Keratinocyte (primary cell): ENCODE measurements around the gene TOP1. TPM values are rescaled to one million over a fixed set of nuclear protein-coding genes. Genes with fewer than 3 reads are reported as not detected.

Experiments used
- DNase-seq: peaks from one replicate; pipeline ENCODE4 v3.0.0-alpha.2; 2011; ENCODE audit warnings: low read depth, missing footprints, low spot score
- FAIRE-seq: peaks from 2 replicates; lab custom pipeline; 2011; peaks lifted over from hg19 to GRCh38; lab: Jason Lieb, UNC
- H2AFZ ChIP-seq: 2 replicates; pipeline ENCODE4 v1.6.0; 2012; ENCODE audit warnings: low read length, control low read depth, inconsistent platforms; ENCODE audit not compliant: control insufficient read depth
- H3K27ac ChIP-seq: 2 replicates; pipeline ENCODE4 v1.5.1; 2011; ENCODE audit warnings: low read length; ENCODE audit not compliant: control insufficient read depth, insufficient read depth
- H3K27me3 ChIP-seq: 3 replicates; pipeline ENCODE4 v1.6.0; 2011; ENCODE audit warnings: low read length; ENCODE audit not compliant: control insufficient read depth, insufficient read depth; ENCODE audit errors: extremely low read depth
- H3K36me3 ChIP-seq, 2 experiments: 2 replicates in 1 of 2; 3 replicates in 1 of 2; pipeline ENCODE4 v1.5.1; 2011; ENCODE audit warnings: low read length in 2 of 2, mild to moderate bottlenecking in 1 of 2; ENCODE audit not compliant: control insufficient read depth in 2 of 2, insufficient read depth in 2 of 2; ENCODE audit errors: extremely low read depth in 1 of 2
- H3K4me1 ChIP-seq: 3 replicates; pipeline ENCODE4 v1.5.1; 2011; ENCODE audit warnings: low read length; ENCODE audit not compliant: control insufficient read depth, insufficient read depth; ENCODE audit errors: extremely low read depth
- H3K4me2 ChIP-seq: 3 replicates; pipeline ENCODE4 v1.6.0; 2011; ENCODE audit warnings: low read depth, low read length; ENCODE audit not compliant: control insufficient read depth, insufficient read depth; ENCODE audit errors: extremely low read depth
- H3K4me3 ChIP-seq, 3 experiments: fragments of 200-600 bp in 1 of 3; sonication (generic) in 1 of 3; 2 replicates in 2 of 3; 3 replicates in 1 of 3; pipeline ENCODE4 v1.5.1; 2011 to 2016; ENCODE audit warnings: low read length in 3 of 3, mild to moderate bottlenecking in 3 of 3, control low read depth in 2 of 3, inconsistent platforms in 1 of 3, low read depth in 1 of 3, mixed read lengths in 1 of 3, mixed run types in 1 of 3, moderate library complexity in 1 of 3; ENCODE audit not compliant: control insufficient read depth in 2 of 3, insufficient read depth in 2 of 3; ENCODE audit errors: extremely low read depth in 1 of 3
- H3K79me2 ChIP-seq: 2 replicates; pipeline ENCODE4 v1.6.0; 2012; ENCODE audit warnings: low read length; ENCODE audit not compliant: control insufficient read depth, insufficient read depth
- H3K9ac ChIP-seq: 3 replicates; pipeline ENCODE4 v1.6.0; 2011; ENCODE audit warnings: low read length; ENCODE audit not compliant: control insufficient read depth, insufficient read depth; ENCODE audit errors: extremely low read depth
- H3K9me1 ChIP-seq: 3 replicates; pipeline ENCODE4 v1.6.0; 2011; ENCODE audit warnings: low read length; ENCODE audit not compliant: control insufficient read depth, insufficient read depth; ENCODE audit errors: extremely low read depth
- H3K9me3 ChIP-seq: 2 replicates; pipeline ENCODE4 v1.5.1; 2012; ENCODE audit warnings: low read depth, low read length; ENCODE audit not compliant: control insufficient read depth
- H4K20me1 ChIP-seq: 3 replicates; pipeline ENCODE4 v1.6.0; 2011; ENCODE audit warnings: low read length; ENCODE audit not compliant: control insufficient read depth, insufficient read depth; ENCODE audit errors: extremely low read depth
- CTCF ChIP-seq, 3 experiments: IDR thresholded peaks in 1 of 3; conservative IDR thresholded peaks in 1 of 3; optimal IDR thresholded peaks in 1 of 3; 2 replicates in 2 of 3; 3 replicates in 1 of 3; pipeline versions ENCODE3 to v1.5.1; 2011; ENCODE audit warnings: low read length in 3 of 3, mild to moderate bottlenecking in 3 of 3, moderate library complexity in 2 of 3, control low read depth in 1 of 3, inconsistent platforms in 1 of 3; ENCODE audit not compliant: insufficient read depth in 2 of 3; ENCODE audit errors: extremely low read depth in 1 of 3
- EZH2 ChIP-seq: IDR thresholded peaks from one replicate; pipeline ENCODE4 v1.6.1; 2012; ENCODE audit warnings: inconsistent platforms, mild to moderate bottlenecking, low read length, moderate library complexity
- dilution Hi-C: fragments of 300-500 bp; cut with MboI; formaldehyde crosslinking; loops from one replicate; pipeline ENCODE4 v1.7.0; 2020; ENCODE audit warnings: low sequenced_read_pairs; ENCODE audit not compliant: extremely low pct_ligation_motif_present
- polyA plus RNA-seq, 5 experiments: library from polyadenylated mRNA; depleted of rRNA in 3 of 5; stranded (reverse) in 3 of 5; stranded (forward) in 1 of 5; unstranded in 1 of 5; fragments of >200 nt; gene quantifications; 1 replicate in 1 of 5; 2 replicates in 3 of 5; 3 replicates in 1 of 5; pipeline versions ENCODE4 v1.2.1 to v1.2.3, GENCODE V29; 2011 to 2012; ENCODE audit warnings: missing spikeins in 2 of 5, low read depth in 1 of 5, low replicate concordance in 1 of 5

The TOP1 gene
- polyA plus RNA-seq, 1 donor (not counting 4 experiments of a cell fraction or from before 2014, with no cell fraction given): 25.2 TPM

GRCh38 chr20:41168281-41169161 lies 139.9 kb downstream of the TOP1 start:
- no peaks in the 10 kb centered on the region for H3K27me3 ChIP-seq
- TF ChIP-seq CTCF (optimal IDR thresholded peaks at IDR 0.05 in 1 of 3, IDR thresholded peaks at IDR 0.05 in 1 of 3, conservative IDR thresholded peaks at IDR 0.05 in 1 of 3; ENCODE audit: extremely low read depth in 1 of 3, insufficient read depth in 2 of 3, low read length in 3 of 3): no peak
- FAIRE-seq (no peak), DNase-seq (no peak)
- H4K20me1 ChIP-seq: no peaks in the 10 kb centered on the region
- H3K9ac ChIP-seq: no peak overlapping the region
- dilution Hi-C loops: no loop called here
- no peaks in the 10 kb centered on the region for H3K9me3 ChIP-seq
- H3K9me1 ChIP-seq: peaks cover 5% of the 10 kb centered on the region
- no peak overlapping the region for H3K4me2 ChIP-seq
- H3K4me1 ChIP-seq: peaks cover 30% of the 10 kb centered on the region
- no peak overlapping the region for H3K27ac ChIP-seq
- peaks cover 46 to 65% of the 10 kb centered on the region in 2 experiments for H3K36me3 ChIP-seq
- H3K4me3 ChIP-seq: no peak overlapping the region
- H3K79me2 ChIP-seq: no peaks in the 10 kb centered on the region
- no peak overlapping the region for H2AFZ ChIP-seq

- peaks cover 5% of the 10 kb centered on the region for H3K9me1 ChIP-seq
- no peaks in the 10 kb centered on the region for H4K20me1 ChIP-seq
- dilution Hi-C loops: no loop called here
- H2AFZ ChIP-seq: no peak overlapping the region
- no peak for DNase-seq
- no peak overlapping the region for H3K4me3 ChIP-seq
- H3K9me3 ChIP-seq: no peaks in the 10 kb centered on the region
- peaks cover 41 to 67% of the 10 kb centered on the region in 2 experiments for H3K36me3 ChIP-seq
- no peaks in the 10 kb centered on the region for H3K79me2 ChIP-seq
- no peak overlapping the region for H3K27ac ChIP-seq
- H3K27me3 ChIP-seq: no peaks in the 10 kb centered on the region
- no peak overlapping the region for H3K9ac ChIP-seq
- FAIRE-seq: no peak
- no peak overlapping the region for H3K4me2 ChIP-seq
- TF ChIP-seq CTCF (optimal IDR thresholded peaks at IDR 0.05 in 1 of 3, IDR thresholded peaks at IDR 0.05 in 1 of 3, conservative IDR thresholded peaks at IDR 0.05 in 1 of 3; ENCODE audit: extremely low read depth in 1 of 3, insufficient read depth in 2 of 3, low read length in 3 of 3) (no peak), EZH2 (no peak)
- peaks cover 30% of the 10 kb centered on the region for H3K4me1 ChIP-seq
Observed at GRCh38 chr20:41169162-41169690, 140.6 kb downstream of the TOP1 start.
